ENCODE results near the gene LRP1B. TPM values are rescaled to one million over a fixed set of nuclear protein-coding genes. Genes with fewer than 3 reads are reported as not detected.
A peak's percentile ranks its signal among the peaks of the same experiment; 100 is the strongest.
"Not testable (repeated sequence)": the region's sequence is repeated elsewhere in the genome, so short reads cannot be mapped to it uniquely, and the experiment has no call there.

The LRP1B gene
- polyA plus RNA-seq, 4 donors: 0.92 to 3.7 (median 1.3) TPM

DNA sequence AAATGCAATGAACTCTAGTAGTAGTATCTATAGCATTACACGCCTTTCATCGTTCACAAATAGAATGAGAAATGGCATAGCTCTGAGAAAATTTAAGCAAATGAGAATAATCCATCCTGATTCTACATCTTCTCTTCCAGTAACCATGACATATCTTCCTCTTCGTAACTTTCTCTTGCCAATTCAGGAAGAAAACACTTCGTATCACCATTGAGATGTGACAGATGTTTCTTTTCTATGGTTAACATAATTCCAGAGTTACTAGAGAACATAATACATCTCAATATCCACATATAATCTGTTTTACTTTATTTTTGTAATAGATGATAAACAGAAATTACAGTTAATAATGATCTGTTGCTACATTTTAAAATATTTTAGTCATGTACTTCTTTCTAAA is 1527.4 kb downstream of the LRP1B start:
- no peak for DNase-seq (ENCODE audit: low read depth in 4 of 4, low spot score in 3 of 4)

DNA sequence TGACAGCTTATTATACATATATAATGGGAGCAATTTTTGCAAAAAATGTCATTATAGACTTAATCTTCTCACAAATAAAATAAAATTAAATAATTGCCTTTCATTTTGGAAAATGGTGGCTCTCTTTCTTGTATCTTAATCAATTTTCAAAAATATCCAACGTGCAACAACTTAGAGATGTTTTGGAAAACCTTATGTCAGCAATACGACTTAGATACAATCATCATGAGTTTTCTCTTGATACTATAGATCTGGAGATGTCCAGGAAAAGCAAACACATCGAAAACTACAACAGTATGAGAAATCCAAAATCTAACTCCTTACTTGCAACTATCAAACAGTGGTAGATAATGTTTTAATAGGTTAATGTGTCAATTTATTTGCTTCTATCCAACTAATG is 1529.0 kb downstream of the LRP1B start:
- no peak for DNase-seq (ENCODE audit: low read depth in 4 of 4, low spot score in 3 of 4)

DNA sequence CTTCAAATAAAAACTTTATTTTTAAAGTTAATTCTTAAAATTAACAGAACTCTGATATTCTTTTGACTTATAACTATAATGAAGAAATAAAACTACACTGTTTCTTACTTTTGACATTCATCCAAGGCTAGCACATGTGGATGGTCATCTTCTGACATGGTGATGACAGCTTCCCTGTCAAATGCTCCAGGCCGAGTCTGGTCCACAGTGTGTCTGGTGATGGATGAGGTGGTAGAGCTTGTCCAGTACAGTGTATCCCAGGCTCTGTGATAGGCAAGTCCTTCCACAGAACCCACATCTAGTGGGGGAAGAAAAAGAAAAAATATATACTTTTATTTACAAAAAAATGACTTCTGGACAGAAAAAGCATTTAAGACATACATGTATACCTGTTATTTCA is 1529.5 kb downstream of the LRP1B start:
- no peak for DNase-seq (ENCODE audit: low read depth in 4 of 4, low spot score in 3 of 4)

DNA sequence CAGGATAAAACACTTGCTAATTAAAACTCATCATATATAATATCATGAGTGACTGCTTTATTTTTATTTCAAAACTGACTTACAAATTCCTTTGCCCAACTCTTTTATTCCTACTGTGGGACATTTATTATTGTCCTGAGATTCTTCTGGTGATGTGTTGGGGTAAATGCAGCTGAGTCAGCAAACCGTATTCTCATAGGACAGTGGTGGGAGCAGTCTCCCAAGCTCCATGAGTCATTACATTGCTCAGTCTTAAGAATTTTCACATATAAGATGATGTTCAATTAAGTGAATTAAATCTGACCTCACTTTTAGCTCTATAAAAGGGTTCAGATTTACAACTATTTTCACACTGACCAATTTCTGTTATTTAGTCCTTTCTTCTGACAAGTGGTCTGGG is 1530.7 kb downstream of the LRP1B start:
- DNase-seq (ENCODE audit: low read depth in 4 of 4, low spot score in 3 of 4): no peak

DNA sequence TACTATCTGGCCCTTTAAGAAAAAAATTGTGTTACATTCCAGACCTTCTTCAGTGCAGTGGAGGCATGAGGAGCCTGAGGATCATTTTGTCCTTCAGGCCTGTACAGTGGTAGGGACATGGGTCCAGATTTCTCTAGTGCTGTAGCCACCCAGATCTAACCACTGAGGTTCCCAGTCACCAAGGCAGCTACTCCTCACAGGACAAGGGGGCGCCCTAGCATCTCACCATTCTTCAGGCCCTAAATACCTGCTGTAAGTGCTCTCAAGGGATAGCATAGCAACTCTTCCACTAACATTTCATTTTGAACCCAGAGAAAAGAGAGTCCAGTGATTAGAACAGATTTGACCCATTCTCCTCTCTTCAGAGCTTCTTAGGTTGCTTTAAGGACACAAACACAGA is 1533.0 kb downstream of the LRP1B start:
- no peak for DNase-seq (ENCODE audit: low read depth in 4 of 4, low spot score in 3 of 4)

DNA sequence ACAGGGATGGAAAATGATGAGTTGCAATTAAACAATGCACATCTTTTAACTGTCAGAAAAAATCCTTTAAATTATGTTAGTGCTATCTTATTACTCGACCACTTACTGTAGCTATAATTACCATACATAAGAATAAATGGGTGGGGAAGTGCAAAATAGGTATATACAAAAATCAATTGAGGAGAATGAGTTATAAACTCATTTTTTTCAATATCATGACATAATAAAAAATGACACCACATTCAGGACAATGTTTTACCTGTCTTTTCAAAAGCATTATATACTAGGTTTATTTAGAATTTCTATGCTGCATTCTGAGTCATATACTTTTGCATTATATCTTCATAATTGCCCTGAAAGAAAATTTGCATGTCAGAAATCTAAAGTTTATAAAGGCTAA is 1533.6 kb downstream of the LRP1B start:
- DNase-seq (ENCODE audit: low read depth in 4 of 4, low spot score in 3 of 4): no peak

DNA sequence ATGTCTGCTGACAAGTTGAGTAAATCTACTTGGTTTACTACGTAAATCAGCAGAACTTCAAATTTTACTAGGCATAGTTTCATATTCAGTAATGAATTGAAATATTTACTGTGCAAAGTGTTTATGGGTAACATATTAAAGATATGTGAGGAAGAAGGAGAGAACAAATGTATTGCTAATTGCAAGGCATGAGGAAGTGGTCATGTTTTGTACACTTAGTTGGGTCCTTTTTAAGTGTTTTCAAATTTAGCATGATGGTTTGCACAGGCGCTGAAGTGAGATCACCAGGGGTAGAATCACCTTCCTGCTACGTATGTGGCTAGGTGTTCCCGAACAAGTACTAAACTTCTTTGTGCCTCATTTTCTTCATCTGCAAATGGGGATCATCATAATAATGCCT is 1534.4 kb downstream of the LRP1B start:
- DNase-seq (ENCODE audit: low read depth in 4 of 4, low spot score in 3 of 4): no peak

DNA sequence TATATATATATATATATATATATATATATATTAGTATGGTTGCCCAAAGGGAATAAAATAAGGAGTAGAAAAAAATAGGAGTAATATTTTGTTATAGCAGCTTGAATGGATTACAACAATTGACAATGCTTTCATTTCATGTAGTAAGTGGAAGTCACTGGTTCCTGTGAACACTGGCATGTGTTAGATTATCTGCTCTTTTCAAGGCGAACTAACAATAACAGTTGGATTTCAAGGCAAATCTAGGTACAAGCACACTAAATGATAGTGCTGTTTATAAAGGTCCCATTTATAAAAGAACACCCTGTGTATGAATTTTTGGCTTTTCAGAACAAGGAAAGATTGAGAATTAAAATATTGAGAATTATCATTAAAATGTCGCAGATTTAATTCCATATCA is 1535.7 kb downstream of the LRP1B start:
- DNase-seq (ENCODE audit: low read depth in 4 of 4, low spot score in 3 of 4): no peak

DNA sequence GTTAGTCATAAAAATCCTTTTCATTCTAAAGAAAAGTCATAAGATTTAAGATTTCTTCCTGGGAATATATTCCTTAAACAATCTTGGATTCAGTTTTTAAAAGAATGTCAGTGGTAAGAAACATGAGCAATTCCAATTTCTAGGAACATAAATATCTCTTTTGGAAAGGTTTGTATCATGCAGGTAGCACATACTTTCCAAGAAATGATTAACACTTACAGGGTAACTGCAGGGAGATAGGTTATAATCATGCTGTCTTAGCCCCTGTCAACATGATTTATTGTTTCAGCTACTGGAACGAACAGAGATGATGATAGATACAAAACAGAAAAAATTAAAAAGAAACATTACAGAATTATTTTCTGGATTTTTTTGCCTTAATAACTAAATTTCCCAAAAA is 1537.7 kb downstream of the LRP1B start:
- DNase-seq (ENCODE audit: low read depth in 4 of 4, low spot score in 3 of 4): no peak

DNA sequence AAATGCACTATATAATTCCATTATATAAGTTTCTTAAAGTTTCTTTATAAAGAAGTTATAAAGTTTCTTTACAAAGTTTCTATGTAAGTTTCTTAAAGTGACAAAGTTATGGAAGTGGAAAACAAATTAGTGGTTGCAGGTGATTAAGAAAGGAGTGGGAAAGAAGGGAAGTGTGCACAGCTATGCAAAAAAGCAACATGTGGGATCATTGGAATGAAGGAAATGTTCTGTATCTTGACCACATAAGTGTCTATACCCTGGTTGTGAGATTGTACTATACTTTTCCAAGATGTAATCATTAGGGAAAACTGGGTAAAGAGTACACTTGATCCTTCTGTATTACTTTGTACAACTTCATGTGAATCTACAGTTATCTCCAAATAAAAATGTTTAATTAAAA is 1541.1 kb downstream of the LRP1B start:
- DNase-seq (ENCODE audit: low read depth in 4 of 4, low spot score in 3 of 4): no peak

DNA sequence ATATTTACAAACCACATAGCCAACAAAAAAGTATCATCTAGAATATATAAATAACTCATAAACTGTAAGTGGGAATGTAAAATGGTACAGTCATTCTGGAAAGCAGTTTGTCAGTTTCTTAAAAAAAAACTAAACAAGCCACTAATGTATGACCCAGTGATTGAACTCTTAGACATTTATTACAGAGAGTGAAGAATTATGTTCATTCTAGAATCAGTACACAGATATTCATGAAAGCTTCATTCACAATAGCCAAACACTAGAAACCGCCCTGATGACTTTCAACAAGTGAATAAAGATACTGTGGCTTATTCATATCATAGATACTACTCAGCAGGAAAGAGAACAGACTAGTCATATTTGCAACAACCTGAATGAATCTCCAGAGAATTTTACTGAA is 1541.5 kb downstream of the LRP1B start:
- no peak for DNase-seq (ENCODE audit: low read depth in 4 of 4, low spot score in 3 of 4)

DNA sequence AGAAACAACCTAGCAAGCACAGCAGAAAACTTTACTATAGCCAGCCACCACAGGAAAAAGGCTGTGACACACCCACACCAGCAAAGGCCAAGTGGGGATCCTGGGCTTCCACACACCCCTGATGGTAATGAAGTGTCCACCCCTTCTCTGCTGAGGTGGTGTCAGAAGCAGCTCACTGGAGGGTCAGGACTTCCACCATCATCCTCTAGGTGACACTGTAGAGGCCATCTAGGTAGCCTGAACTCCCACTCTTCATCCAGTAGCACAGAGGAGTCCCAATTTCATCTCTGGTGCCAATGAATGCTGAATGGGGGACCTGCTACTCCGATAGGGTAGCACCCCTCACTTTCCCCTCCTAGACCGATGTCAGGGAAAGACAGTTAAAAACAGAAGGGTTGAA is 1544.4 kb downstream of the LRP1B start:
- DNase-seq (ENCODE audit: low read depth in 4 of 4, low spot score in 3 of 4): no peak

DNA sequence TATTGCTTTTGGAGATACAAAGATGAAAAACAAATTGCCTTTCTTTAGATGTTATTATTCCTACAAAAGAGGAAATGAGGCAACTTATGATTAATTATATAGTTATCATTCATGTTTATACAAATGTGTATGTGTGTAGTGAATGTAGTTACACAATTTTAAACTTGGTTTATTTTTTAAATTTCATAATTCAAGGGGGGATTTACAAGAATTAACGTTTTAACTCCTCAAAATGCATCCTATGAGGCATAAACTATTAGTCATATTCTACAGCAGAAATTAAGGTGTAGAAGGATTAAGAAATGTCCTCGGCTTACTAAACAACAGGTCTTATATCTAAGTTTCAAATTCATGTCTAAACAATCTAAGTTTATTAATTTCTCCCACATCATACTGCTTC is 1545.8 kb downstream of the LRP1B start:
- no peak for DNase-seq (ENCODE audit: low read depth in 4 of 4, low spot score in 3 of 4)

DNA sequence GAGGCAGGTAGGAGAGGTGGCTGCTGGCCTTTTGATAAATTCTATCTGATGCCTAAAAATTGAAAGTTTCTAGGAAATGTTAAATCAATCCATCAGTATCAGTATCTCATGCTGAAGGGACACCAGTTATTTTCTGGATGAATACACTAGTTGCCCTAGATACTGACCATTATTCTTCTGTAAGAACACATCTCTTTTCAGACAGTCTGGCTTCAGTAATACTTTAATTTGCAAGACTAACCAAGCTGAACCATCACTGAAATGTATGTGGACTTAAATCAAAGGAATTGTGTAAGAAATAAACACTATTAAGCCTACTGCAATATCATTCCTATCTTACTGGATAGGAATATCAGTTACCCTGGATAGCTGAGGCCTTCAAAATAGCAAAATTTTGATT is 1546.3 kb downstream of the LRP1B start:
- no peak for DNase-seq (ENCODE audit: low read depth in 4 of 4, low spot score in 3 of 4)

DNA sequence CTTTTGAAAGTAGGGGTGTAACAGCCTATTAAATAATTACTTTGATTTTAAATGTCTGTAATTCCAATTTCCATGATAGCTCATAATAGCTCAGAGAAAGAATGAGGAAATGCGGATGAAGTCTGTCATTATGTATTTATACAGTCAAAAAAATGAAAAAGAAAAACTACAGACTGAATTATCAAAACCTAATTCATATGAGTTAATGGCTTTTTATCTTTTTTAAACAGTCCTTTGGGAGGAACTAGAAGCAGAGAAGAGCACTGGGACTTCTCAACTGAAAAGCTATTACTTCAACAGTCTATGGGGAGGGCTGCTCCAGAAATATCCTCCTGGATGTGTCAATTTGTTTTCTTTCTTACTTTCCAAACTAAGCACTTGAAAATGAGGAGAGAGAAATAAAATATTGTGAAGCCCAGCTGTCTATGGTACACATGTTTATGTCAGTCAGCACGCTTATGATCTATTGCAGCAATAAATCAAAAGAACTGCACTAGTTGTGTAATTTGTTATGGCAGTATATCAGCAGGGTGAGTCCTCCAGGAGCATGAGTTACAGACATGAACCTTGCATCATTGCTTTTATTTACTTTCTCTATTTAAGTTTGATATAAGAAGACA is 1550.2 kb downstream of the LRP1B start:
- no peak for DNase-seq (ENCODE audit: low read depth in 4 of 4, low spot score in 3 of 4)

DNA sequence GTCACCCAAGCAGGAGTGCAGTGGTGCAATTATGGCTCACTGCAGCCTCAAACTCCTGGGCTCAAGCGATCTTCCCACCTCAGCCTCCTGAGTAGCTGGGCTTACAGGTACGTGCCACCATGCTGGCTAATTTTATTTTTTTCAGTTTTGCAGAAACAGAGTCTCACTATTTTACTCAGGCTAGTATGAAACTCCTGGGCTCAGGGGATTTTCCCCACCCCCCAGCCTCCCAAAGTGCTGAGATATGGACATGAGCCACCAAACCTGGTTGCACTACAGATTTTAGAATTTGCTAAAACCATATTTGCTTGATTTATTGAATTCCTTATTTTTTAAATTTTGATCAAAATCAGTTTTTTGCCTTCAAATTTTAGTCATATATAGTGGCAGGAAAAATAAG is 1553.4 kb downstream of the LRP1B start:
- no peak for DNase-seq (ENCODE audit: low read depth in 4 of 4, low spot score in 3 of 4)

DNA sequence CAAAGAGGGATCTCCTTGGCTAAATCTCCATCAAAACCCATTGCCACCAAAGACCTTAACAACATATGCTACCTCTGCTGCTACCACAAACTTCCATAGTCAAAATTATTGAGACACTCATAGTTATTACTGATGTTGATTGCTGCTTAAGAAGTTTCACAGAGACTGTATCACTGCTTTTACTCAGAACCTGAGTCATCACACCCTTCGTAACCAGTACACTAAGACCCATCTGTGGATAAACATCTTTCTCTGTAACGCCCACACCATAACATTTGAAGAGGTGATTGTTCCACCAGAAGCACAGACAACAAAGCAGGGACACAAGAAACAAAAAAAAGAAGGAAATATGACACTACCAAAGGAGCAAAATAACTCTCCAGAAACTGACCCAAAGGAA is 1563.1 kb downstream of the LRP1B start:
- DNase-seq (ENCODE audit: low read depth in 4 of 4, low spot score in 3 of 4): no peak

DNA sequence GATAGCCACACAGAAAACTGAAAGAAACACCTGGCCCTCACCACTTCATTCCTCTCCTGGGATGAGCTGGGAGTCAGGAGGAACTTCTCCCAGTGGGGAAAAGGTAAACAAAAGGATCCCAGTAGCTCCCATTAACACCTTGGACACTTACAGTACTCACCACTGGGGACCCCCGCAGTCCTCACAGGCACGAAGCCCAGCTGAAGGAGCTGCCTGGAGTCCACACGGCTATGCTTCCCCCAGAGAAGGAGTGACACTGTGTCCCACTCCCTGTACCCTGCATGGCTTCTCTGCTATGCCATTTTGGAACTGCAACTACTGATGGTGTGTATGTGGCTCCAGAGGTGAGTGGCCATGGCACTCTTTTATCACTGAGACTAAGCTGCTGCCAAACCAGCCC is 1565.1 kb downstream of the LRP1B start:
- DNase-seq (ENCODE audit: low read depth in 4 of 4, low spot score in 3 of 4): no peak

DNA sequence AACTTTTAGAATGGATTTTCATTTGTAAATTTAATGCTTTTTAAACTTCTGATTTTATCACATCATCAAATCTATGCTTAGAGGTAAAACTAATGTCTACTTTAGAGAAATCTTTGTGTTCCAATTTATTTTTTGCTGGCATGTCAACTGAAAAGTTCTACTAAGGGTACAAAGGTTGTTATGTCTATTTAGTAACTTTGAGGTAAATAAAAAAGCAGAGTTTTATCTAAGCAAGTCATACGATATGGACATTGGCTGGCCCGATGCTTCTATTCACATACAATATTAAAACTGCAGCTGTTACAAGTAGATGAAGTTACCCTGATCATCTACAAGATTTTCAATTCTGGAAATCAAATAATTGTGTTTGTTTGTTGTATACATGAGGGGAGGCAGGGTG is 1575.1 kb downstream of the LRP1B start:
- DNase-seq (ENCODE audit: low read depth in 4 of 4, low spot score in 3 of 4): no peak

DNA sequence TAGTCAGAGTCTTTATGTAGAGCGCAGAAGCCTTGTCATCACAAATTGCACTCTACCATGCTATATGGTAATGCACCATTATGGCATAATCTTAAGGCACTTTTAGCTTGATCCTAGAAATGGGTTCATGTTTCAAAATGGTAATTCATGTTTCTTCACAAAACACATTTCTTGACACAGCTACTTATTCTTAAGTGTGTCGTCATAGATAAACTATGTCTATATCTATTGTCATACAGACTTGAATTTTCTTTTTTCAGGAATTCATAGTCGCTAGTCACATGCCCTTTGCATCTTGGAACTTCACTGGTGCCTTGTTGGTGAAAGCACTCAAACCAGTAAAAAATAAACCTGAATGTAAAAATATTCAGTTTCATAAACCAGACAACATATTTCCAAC is 1578.2 kb downstream of the LRP1B start:
- DNase-seq (ENCODE audit: low read depth in 4 of 4, low spot score in 3 of 4): no peak

DNA sequence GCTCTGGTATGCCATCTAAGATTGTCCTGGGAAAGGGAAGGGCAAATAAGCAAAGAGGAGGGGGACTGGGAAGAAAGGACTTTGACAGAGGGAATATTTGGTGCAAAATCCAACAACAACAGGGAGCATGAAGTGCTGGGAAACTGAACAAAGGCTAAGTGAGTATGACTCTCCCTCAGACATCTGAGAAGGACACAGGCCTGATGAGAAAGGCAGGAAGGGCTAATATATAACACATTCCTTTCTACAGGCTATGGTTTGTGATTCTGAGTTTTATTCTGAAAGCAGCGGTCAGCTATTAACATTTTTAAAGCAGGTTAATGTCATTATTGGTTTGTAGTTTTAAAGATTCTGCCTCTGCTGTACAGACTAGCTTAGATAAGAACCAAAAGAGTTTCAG is 1579.5 kb downstream of the LRP1B start:
- peak in 2 of 4 donors; percentile 6 to 22 for DNase-seq (ENCODE audit: low read depth in 4 of 4, low spot score in 3 of 4)

DNA sequence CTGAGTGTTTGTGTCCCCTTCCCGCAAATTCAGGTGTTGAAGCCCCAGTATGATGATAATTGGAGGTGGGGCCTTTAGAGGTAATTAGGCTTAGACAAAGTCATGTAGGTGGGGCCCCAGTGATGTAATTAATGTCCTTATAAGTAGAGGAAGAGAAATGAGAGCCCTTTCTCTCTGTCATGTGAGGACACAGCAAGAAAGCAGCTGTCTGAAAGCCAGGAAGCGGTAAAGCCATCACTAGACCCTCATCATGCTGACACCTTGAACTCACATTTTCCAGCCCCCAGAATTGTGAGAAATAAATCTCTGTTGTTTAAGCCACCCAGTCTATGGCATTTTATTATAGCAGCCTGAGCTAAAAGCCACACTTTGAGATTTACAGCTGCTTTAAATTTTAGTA is 1580.0 kb downstream of the LRP1B start:
- no peak for DNase-seq (ENCODE audit: low read depth in 4 of 4, low spot score in 3 of 4)

DNA sequence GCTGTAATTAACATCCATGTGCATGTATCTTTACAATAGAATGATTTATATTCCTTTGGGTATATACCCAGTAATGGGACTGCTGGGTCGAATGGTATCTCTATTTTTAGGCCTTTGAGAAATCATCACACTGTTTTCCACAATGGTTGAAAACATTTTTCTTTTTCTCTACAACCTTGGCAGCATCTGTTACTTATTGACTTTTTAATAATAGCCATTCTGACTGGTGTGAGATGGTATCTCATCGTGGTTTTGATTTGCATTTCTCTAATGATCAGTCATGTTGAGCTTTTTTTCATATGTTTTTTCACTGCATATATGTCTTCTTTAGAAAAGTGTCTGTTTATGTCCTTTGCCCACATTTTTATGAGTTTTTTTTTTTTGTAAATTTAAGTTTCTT is 1586.0 kb downstream of the LRP1B start:
- DNase-seq (ENCODE audit: low read depth in 4 of 4, low spot score in 3 of 4): not testable (repeated sequence)

Measured in left renal pelvis (tissue), 4 donors.